Activated gamma-delta T cell treated with Interleukin-2 at 50 U/mL for 16 hours (primary cell): ENCODE measurements around the gene PCDHB12.
"Not testable (repeated sequence)": the region's sequence is repeated elsewhere in the genome, so short reads cannot be mapped to it uniquely, and the experiment has no call there.

ENCODE experiments used
- DNase-seq: peaks from one replicate; pipeline ENCODE4 v3.0.0-alpha.2; 2020

The PCDHB12 gene

DNA sequence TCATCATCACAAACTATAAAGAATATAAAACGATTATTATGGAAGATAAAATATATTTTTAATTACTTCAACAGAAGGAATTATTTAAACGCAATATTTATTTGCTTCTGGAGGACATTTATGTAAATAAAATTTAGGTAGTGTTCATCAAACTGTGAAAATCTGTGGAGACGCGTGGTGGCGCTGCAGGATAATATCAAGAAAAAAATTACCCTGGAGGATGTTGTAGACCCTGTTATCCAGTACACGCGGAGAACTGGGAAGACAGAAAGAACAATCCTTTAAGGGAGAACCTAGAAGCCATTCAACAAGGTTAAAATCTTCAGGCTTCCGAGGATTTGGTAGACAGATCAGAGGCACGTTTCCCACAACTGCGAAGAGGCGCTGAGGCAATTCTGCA, at the start of gene PCDHB12:
TSS of gene PCDHB12 (plus strand) at position 242 of the 400 bp plus-strand sequence. CDS start 189 bp downstream, outside the sequence.
- DNase-seq = no peak

DNA sequence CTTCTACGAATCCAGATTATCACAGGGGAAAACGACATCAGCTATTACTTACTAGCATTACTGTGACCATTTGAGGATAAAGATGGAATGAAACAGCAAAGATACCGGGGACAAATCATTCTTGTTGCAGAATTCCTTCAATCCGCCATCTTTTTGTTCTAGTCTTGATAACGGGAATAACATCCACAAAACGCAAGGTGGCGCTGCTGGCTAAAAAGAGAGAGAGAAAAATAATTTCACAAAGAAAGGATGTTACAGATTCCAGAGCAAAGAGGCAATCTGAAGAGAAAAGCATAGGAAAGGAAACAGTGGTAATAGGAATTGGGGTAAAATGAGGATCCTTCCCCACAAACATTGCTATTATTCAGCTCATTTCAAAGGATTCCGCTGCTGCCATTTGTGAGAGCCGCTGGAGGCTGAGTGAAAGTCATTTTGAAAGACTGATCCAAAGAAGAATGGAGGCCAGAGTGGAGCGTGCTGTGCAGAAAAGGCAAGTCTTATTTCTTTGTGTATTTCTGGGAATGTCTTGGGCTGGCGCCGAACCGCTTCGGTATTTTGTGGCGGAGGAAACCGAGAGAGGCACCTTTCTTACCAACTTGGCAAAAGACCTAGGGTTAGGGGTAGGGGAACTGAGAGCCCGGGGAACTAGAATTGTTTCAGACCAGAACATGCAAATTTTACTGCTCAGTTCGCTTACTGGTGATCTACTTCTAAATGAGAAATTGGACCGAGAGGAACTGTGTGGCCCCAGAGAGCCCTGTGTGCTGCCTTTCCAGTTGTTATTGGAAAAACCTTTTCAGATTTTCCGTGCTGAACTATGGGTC, 35.9 kb upstream of the PCDHB12 start, which contains the start of gene PCDHB7:
TSS of gene PCDHB7 (plus strand) at position 264 of the 824 bp plus-strand sequence. CDS start at position 456, 192 bp downstream.
- no peak for DNase-seq

DNA sequence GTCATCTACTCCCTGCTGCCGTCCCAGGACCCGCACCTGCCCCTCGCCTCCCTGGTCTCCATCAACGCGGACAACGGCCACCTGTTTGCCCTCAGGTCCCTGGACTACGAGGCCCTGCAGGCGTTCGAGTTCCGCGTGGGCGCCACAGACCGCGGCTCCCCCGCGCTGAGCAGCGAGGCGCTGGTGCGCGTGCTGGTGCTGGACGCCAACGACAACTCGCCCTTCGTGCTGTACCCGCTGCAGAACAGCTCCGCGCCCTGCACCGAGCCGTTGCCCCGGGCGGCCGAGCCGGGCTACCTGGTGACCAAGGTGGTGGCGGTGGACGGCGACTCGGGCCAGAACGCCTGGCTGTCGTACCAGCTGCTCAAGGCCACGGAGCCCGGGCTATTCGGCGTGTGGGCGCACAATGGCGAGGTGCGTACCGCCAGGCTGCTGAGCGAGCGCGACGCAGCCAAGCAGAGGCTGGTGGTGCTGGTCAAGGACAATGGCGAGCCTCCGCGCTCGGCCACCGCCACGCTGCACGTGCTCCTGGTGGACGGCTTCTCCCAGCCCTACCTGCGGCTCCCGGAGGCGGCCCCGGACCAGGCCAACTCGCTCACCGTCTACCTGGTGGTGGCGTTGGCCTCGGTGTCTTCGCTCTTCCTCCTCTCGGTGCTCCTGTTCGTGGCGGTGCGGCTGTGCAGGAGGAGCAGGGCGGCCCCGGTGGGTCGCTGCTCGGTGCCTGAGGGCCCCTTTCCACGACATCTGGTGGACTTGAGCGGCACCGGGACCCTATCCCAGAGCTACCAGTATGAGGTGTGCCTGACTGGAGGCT, 34.0 kb upstream of the PCDHB12 start:
- DNase-seq = not testable (repeated sequence)

DNA sequence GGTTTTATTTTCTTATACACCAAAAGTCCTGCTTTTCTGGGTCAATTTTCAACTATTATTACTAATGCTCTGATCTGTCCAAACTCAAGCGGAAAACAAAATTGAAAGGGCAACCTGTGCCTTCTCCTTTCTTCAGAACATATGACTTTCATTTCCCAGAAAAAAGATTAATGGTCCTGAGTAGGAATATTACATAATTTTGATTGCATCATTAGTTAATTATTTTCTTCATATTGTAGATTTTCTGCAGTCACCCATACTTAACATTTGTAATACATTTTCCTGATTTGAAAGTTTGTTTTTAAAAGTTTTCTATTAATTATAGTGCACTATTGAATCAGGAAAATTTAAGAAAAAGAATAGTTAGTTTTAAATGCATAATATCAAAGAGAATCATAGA, 32.6 kb upstream of the PCDHB12 start:
- DNase-seq = no peak

DNA sequence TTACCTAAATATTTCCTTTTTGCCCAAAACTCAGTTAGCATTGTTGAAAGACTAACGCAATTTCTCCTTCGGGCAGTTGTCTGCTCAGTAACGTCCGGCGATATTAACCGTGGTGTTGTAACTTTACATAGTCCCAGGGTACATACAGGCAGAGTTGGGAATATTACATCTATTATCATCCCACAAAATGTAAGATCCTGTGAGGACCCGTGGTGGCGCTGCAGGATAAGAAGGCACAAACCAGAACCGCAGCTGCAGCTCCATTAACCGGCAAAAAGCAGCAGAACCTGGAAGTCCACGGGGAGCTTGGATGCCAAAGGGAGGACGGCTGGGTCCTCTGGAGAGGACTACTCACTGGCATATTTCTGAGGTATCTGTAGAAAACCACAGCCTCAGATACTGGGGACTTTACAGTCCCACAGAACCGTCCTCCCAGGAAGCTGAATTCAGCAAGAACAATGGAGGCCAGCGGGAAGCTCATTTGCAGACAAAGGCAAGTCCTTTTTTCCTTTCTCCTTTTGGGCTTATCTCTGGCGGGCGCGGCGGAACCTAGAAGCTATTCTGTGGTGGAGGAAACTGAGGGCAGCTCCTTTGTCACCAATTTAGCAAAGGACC, 30.8 kb upstream of the PCDHB12 start, which contains the start of gene PCDHB8:
TSS of gene PCDHB8 (plus strand) at position 214 of the 615 bp plus-strand sequence. CDS start at position 459, 245 bp downstream.
- not testable (repeated sequence) for DNase-seq

DNA sequence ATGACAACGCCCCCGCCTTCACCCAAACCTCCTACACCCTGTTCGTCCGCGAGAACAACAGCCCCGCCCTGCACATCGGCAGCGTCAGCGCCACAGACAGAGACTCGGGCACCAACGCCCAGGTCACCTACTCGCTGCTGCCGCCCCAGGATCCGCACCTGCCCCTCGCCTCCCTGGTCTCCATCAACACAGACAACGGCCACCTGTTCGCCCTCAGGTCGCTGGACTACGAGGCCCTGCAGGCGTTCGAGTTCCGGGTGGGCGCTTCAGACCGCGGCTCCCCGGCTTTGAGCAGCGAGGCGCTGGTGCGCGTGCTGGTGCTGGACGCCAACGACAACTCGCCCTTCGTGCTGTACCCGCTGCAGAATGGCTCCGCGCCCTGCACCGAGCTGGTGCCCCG, 29.1 kb upstream of the PCDHB12 start:
- not testable (repeated sequence) for DNase-seq

DNA sequence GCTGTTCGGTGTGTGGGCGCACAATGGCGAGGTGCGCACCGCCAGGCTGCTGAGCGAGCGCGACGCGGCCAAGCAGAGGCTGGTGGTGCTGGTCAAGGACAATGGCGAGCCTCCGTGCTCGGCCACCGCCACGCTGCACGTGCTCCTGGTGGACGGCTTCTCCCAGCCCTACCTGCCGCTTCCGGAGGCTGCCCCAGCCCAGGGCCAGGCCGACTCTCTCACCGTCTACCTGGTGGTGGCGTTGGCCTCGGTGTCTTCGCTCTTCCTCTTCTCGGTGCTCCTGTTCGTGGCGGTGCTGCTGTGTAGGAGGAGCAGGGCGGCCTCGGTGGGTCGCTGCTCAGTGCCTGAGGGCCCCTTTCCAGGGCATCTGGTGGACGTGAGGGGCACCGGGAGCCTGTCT, 28.6 kb upstream of the PCDHB12 start:
- DNase-seq = not testable (repeated sequence)

DNA sequence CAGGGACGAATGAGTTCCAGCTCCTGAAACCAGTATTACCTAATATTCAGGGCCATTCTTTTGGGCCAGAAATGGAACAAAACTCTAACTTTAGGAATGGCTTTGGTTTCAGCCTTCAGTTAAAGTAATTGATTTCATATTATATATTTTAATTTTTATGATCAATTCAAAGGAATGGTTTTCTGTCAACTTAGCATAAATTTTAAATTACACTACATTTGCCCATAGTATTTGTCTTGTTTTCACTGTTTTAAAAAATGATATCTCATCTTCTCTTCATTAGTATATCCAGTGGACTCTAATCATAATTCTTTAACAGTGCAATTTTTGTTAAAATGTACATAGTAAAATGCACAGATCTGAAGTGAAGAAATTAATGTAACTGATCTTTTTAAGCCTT, 28.2 kb upstream of the PCDHB12 start:
- no peak for DNase-seq

DNA sequence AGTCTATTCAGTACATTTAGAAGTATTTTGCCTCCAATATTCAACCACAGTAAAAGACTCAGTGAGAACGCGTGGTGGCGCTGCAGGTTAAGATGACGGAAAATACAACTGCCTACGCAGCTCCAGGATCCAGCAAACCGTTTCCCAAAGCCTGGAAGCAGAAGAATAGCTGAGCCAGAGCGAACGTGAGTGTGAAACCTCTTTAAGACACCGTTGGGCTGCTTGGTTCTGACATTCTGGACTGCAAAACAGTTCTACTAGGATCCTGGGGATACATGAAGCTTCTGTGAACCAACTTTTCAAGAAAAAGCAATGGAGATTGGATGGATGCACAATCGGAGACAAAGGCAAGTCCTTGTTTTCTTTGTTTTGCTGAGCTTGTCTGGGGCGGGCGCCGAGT, 26.3 kb upstream of the PCDHB12 start, which contains the start of gene PCDHB16:
TSS of gene PCDHB16 (plus strand) at position 140 of the 400 bp plus-strand sequence. CDS start at position 313, 173 bp downstream.
- no peak for DNase-seq

DNA sequence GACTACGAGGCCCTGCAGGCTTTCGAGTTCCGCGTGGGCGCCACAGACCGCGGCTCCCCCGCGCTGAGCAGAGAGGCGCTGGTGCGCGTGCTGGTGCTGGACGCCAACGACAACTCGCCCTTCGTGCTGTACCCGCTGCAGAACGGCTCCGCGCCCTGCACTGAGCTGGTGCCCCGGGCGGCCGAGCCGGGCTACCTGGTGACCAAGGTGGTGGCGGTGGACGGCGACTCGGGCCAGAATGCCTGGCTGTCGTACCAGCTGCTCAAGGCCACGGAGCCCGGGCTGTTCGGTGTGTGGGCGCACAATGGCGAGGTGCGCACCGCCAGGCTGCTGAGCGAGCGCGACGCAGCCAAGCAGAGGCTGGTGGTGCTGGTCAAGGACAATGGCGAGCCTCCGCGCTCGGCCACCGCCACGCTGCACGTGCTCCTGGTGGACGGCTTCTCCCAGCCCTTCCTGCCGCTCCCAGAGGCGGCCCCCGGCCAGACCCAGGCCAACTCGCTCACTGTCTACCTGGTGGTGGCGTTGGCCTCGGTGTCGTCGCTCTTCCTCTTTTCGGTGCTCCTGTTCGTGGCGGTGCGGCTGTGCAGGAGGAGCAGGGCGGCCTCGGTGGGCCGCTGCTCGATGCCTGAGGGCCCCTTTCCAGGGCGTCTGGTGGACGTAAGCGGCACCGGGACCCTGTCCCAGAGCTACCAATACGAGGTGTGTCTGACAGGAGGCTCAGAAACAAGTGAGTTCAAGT, 24.2 kb upstream of the PCDHB12 start:
- DNase-seq = not testable (repeated sequence)

DNA sequence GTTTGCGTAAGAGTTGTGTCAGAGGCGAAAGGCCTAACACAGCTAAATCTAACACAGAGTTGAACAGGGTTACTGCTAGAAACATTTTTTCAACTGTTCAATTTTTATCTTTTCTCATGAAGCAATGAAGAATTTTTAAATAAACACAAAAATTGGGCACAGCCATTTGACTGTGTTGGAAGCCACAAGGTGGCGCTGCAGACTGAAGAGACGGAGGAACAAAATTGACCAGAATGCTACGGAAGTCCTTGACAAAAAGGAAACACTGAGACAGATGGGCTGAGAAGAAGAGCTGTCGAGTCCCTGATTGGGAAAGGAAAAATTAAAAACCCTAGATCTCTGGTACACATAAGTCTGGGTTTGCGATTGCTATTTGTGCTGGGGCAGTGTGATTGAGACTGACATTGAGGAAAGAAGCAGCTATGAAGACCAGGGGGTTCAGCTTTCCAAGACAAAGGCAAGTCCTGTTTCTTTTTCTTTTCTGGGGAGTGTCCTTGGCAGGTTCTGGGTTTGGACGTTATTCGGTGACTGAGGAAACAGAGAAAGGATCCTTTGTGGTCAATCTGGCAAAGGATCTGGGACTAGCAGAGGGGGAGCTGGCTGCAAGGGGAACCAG, 21.5 kb upstream of the PCDHB12 start, which contains the start of gene PCDHB9:
TSS of gene PCDHB9 (plus strand) at position 265 of the 616 bp plus-strand sequence. CDS start at position 423, 158 bp downstream.
- DNase-seq = no peak

DNA sequence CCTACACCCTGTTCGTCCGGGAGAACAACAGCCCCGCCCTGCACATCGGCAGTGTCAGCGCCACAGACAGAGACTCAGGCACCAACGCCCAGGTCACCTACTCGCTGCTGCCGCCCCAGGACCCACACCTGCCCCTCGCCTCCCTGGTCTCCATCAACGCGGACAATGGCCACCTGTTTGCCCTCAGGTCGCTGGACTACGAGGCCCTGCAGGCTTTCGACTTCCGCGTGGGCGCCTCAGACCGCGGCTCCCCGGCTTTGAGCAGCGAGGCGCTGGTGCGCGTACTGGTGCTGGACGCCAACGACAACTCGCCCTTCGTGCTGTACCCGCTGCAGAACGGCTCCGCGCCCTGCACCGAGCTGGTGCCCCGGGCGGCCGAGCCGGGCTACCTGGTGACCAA, 19.8 kb upstream of the PCDHB12 start:
- not testable (repeated sequence) for DNase-seq

DNA sequence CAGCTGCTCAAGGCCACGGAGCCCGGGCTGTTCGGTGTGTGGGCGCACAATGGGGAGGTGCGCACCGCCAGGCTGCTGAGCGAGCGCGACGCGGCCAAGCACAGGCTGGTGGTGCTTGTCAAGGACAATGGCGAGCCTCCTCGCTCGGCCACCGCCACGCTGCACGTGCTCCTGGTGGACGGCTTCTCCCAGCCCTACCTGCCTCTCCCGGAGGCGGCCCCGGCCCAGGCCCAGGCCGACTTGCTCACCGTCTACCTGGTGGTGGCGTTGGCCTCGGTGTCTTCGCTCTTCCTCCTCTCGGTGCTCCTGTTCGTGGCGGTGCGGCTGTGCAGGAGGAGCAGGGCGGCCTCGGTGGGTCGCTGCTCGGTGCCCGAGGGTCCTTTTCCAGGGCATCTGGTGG, 19.4 kb upstream of the PCDHB12 start:
- DNase-seq = not testable (repeated sequence)

DNA sequence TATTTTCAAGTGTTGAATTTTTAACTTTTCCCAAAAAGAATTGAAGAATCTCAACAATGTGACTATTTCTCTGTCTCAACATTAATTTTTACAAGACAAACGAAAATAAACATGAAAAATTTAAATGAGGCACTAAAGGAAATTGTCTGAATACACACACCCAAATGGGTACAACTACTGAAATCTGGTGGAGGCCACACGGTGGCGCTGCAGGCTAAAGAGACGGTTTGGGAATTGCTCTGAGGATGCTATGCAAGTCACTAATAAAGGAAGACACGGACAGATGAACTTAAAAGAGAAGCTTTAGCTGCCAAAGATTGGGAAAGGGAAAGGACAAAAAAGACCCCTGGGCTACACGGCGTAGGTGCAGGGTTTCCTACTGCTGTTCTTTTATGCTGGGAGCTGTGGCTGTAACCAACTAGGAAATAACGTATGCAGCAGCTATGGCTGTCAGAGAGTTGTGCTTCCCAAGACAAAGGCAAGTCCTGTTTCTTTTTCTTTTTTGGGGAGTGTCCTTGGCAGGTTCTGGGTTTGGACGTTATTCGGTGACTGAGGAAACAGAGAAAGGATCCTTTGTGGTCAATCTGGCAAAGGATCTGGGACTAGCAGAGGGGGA, 16.3 kb upstream of the PCDHB12 start, which contains the start of gene PCDHB10:
TSS of gene PCDHB10 (plus strand) at position 244 of the 616 bp plus-strand sequence. CDS start at position 444, 200 bp downstream.
- DNase-seq = no peak

DNA sequence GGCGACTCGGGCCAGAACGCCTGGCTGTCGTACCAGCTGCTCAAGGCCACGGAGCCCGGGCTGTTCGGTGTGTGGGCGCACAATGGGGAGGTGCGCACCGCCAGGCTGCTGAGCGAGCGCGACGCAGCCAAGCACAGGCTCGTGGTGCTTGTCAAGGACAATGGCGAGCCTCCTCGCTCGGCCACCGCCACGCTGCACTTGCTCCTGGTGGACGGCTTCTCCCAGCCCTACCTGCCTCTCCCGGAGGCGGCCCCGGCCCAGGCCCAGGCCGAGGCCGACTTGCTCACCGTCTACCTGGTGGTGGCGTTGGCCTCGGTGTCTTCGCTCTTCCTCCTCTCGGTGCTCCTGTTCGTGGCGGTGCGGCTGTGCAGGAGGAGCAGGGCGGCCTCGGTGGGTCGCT, 14.2 kb upstream of the PCDHB12 start:
- not testable (repeated sequence) for DNase-seq

DNA sequence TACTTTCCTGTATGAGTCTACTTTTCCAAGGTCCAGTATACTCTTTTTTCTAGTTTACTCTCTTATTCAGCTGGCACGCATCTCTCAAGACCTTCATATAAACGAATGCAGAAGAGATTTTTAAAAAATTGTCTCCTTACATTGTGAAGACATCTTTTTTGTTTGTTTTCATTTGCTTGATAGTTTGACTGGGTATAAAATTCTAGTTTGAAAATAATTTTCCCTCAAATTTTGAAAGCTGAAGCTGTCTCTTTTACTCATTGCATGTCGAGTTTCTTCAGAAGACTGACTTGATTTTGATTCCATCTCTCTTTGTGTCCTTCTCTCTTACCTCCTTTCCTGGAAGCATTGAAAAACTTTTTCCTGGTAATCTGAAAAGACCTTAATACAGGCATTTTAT, 12.2 kb upstream of the PCDHB12 start:
- no peak for DNase-seq

DNA sequence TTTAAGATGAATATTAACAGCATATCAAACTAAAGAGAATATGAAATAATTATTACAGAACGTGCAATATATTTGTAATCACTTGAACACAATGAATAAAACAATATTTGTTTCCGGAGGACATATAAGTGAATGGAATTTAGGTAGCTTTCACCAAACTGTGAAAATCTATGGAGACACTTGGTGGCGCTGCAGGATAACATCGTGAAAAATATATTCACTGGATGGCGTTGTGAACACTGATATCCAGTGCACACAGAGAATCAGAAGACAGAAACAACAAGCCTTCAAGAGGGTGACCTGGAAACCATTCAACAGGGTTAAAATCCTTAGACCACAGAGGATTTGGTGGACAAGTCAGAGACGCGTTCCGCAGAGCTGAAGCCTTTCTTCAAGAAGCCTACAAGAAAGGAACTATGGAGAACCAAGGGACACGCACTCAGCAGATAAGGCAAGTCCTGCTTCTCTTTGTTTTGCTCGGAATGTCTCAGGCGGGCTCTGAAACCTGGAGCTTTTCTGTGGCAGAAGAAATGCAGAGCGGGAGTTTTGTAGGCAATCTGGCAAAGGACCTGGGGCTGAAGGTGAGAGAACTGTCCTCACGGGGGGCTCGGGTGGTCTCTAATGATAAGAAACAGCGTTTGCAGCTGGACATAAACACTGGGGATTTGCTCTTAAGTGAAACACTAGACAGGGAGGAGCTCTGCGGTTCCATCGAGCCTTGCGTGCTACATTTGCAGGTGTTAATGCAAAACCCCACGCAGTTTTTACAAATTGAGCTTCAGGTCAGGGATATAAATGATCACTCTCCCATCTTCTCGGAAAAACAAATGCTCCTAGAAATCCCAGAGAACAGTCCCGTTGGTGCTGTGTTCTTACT, 8.9 kb upstream of the PCDHB12 start, which contains the start of gene PCDHB11:
TSS of gene PCDHB11 (plus strand) at position 269 of the 877 bp plus-strand sequence. CDS start at position 417, 148 bp downstream.
- no peak for DNase-seq

DNA sequence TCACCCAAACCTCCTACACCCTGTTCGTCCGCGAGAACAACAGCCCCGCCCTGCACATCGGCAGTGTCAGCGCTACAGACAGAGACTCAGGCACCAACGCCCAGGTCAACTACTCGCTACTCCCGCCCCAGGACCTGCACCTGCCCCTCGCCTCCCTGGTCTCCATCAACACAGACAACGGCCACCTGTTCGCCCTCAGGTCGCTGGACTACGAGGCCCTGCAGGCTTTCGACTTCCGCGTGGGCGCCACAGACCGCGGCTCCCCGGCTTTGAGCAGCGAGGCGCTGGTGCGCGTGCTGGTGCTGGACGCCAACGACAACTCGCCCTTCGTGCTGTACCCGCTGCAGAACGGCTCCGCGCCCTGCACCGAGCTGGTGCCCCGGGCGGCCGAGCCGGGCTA, 7.4 kb upstream of the PCDHB12 start:
- not testable (repeated sequence) for DNase-seq

DNA sequence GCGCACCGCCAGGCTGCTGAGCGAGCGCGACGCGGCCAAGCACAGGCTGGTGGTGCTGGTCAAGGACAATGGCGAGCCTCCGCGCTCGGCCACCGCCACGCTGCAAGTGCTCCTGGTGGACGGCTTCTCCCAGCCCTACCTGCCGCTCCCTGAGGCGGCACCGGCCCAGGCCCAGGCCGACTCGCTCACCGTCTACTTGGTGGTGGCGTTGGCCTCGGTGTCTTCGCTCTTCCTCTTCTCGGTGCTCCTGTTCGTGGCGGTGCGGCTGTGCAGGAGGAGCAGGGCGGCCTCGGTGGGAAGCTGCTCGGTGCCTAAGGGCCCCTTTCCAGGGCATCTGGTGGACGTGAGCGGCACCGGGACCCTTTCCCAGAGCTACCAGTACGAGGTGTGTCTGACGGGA, 6.9 kb upstream of the PCDHB12 start:
- DNase-seq = not testable (repeated sequence)

DNA sequence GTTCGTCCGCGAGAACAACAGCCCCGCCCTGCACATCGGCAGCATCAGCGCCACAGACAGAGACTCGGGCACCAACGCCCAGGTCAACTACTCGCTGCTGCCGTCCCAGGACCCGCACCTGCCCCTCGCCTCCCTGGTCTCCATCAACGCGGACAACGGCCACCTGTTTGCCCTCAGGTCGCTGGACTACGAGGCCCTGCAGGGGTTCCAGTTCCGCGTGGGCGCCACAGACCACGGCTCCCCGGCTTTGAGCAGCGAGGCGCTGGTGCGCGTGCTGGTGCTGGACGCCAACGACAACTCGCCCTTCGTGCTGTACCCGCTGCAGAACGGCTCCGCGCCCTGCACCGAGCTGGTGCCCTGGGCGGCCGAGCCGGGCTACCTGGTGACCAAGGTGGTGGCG, 1.8 kb downstream of the PCDHB12 start:
- DNase-seq = not testable (repeated sequence)
